Body of pancreas (tissue), 4 donors: ENCODE measurements around the gene RBMS3. TPM values are rescaled to one million over a fixed set of nuclear protein-coding genes. Genes with fewer than 3 reads are reported as not detected.

ENCODE experiments used
- ATAC-seq: fragments of 150-250 bp; one replicate; pipeline ENCODE4 v1.9.1; 2016
- DNase-seq, 4 donors: peaks; one replicate each; pipeline ENCODE4 v3.0.0-alpha.2; 2019
- H3K27ac ChIP-seq, 4 donors: fragments of 200-600 bp; sonication (generic); 1 replicate in 3 of 4; 2 replicates in 1 of 4; pipeline versions ENCODE4 v1.5.1 to v1.6.1; 2016 to 2019; ENCODE audit warnings: mild to moderate bottlenecking in 1 of 4, mixed read lengths in 1 of 4, moderate library complexity in 1 of 4
- H3K27me3 ChIP-seq, 2 donors: fragments of 200-600 bp; sonication (generic); one replicate each; pipeline ENCODE4 v1.6.0; 2016; ENCODE audit warnings: mild to moderate bottlenecking in 1 of 2
- H3K36me3 ChIP-seq, 2 donors: fragments of 200-600 bp; sonication (generic); replicated peaks in 1 of 2; 2 replicates each; pipeline ENCODE4 v1.5.1; 2016; ENCODE audit warnings: low read depth in 2 of 2; ENCODE audit not compliant: insufficient read depth in 1 of 2
- H3K4me1 ChIP-seq: fragments of 200-600 bp; sonication (generic); one replicate; pipeline ENCODE4 v1.6.0; 2016
- H3K4me3 ChIP-seq, 2 donors: fragments of 200-600 bp; sonication (generic); 1 replicate in 1 of 2; 2 replicates in 1 of 2; pipeline ENCODE4 v1.5.1; 2016 to 2019
- H3K9me3 ChIP-seq, 3 donors: fragments of 200-600 bp; sonication (generic); 1 replicate in 2 of 3; 2 replicates in 1 of 3; pipeline ENCODE4 v1.5.1; 2016
- CTCF ChIP-seq, 7 experiments: fragments of 450-650 bp in 4 of 7; fragments of 200-600 bp in 3 of 7; sonication (generic) in 3 of 7; IDR thresholded peaks; one replicate each; pipeline ENCODE4 v1.5.1; 2016 to 2019; ENCODE audit warnings: antibody characterized with exemption in 7 of 7
- POLR2A ChIP-seq, 3 donors: fragments of 450-650 bp; IDR thresholded peaks; one replicate each; pipeline ENCODE4 v1.6.1; 2016; ENCODE audit warnings: antibody characterized with exemption in 3 of 3, mild to moderate bottlenecking in 2 of 3
- WGBS, 2 donors: methylation state at CpG; one replicate each; pipeline ENCODE4 v1.1.5; 2017; 5-methylcytosine and 5-hydroxymethylcytosine counted together
- intact Hi-C: fragments of 100-400 bp; cut with DNase I; formaldehyde crosslinking; loops from one replicate; pipeline ENCODE4 v1.15.1; 2023
- total RNA-seq, 2 donors: library from RNA; depleted of rRNA; stranded (reverse); fragments of >200 nt; gene quantifications; one replicate each; pipeline ENCODE4 v1.1.0, GENCODE V29; 2016

RBMS3 gene
- total RNA-seq, 2 donors from 2014 or later, result 17.4 to 29.7 TPM

- WGBS, 2 donors, result 54 to 57% methylated on average over 4 of the region's 4 CpGs
- no peaks in the 10 kb centered on the region for H3K27me3 ChIP-seq
- intact Hi-C loops, result no loop called here
- H3K4me1 ChIP-seq, result no peaks in the 10 kb centered on the region
- H3K27ac ChIP-seq, result no peak overlapping the region
- no peaks in the 10 kb centered on the region for H3K9me3 ChIP-seq
- ATAC-seq (no peak), DNase-seq (no peak)
- H3K4me3 ChIP-seq, result no peak overlapping the region
- no peaks in the 10 kb centered on the region for H3K36me3 ChIP-seq
- TF ChIP-seq POLR2A (IDR thresholded peaks at IDR 0.05) (no peak), CTCF (IDR thresholded peaks at IDR 0.05) (no peak)
Measured at GRCh38 chr3:29398787-29399186, 117.9 kb downstream of the RBMS3 start.

- no peak for ATAC-seq
- intact Hi-C loops, result no loop called here
- DNase-seq, result no peak
Measured at GRCh38 chr3:29406291-29406832, 125.5 kb downstream of the RBMS3 start.

GRCh38 chr3:29408676-29409075 is 127.8 kb downstream of the RBMS3 start:
- DNase-seq, result no peak
- Histone ChIP-seq H3K36me3 (no peaks in the 10 kb centered on the region), H3K4me1 (no peaks in the 10 kb centered on the region), H3K4me3 (no peak overlapping the region), H3K27me3 (no peaks in the 10 kb centered on the region), H3K9me3 (no peaks in the 10 kb centered on the region), H3K27ac (no peak overlapping the region)
- TF ChIP-seq POLR2A (IDR thresholded peaks at IDR 0.05) (no peak), CTCF (IDR thresholded peaks at IDR 0.05) (no peak)
- ATAC-seq, result no peak
- intact Hi-C loops, result no loop called here
- WGBS, 2 donors, result 62 to 75% methylated on average over 3 of the region's 3 CpGs

More at GRCh38 chr3:29406291-29406832, 125.5 kb downstream of the RBMS3 start:
- WGBS, 2 donors, result 21 to 24% methylated on average over 1 of the region's 1 CpG
- no peak for TF ChIP-seq CTCF (IDR thresholded peaks at IDR 0.05)
- TF ChIP-seq POLR2A (IDR thresholded peaks at IDR 0.05), result no peak
- Histone ChIP-seq H3K27me3 (no peaks in the 10 kb centered on the region), H3K27ac (no peak overlapping the region), H3K4me1 (no peaks in the 10 kb centered on the region), H3K9me3 (no peaks in the 10 kb centered on the region), H3K36me3 (no peaks in the 10 kb centered on the region), H3K4me3 (no peak overlapping the region)

GRCh38 chr3:29409409-29409808 is 128.5 kb downstream of the RBMS3 start:
- Histone ChIP-seq H3K9me3 (no peaks in the 10 kb centered on the region), H3K4me1 (peaks cover 2% of the 10 kb centered on the region), H3K27ac (no peak overlapping the region), H3K4me3 (no peak overlapping the region), H3K27me3 (no peaks in the 10 kb centered on the region), H3K36me3 (no peaks in the 10 kb centered on the region)
- no peak for DNase-seq
- WGBS, 2 donors, result 58 to 67% methylated on average over 2 of the region's 2 CpGs
- TF ChIP-seq CTCF (IDR thresholded peaks at IDR 0.05) (no peak), POLR2A (IDR thresholded peaks at IDR 0.05) (no peak)
- intact Hi-C loops, result no loop called here
- ATAC-seq, result no peak

GRCh38 chr3:29410220-29410619 is 129.3 kb downstream of the RBMS3 start:
- no peak overlapping the region for H3K27ac ChIP-seq
- H3K4me3 ChIP-seq, result no peak overlapping the region
- no peak for DNase-seq
- no peak for TF ChIP-seq CTCF (IDR thresholded peaks at IDR 0.05)
- TF ChIP-seq POLR2A (IDR thresholded peaks at IDR 0.05), result no peak
- H3K4me1 ChIP-seq, result peaks cover 4% of the 10 kb centered on the region
- ATAC-seq, result no peak
- H3K36me3 ChIP-seq, result no peaks in the 10 kb centered on the region
- 60 to 81% methylated on average over 3 of the region's 3 CpGs for WGBS, 2 donors
- H3K9me3 ChIP-seq, result no peaks in the 10 kb centered on the region
- H3K27me3 ChIP-seq, result no peaks in the 10 kb centered on the region
- intact Hi-C loops, result no loop called here
